AG04450 (cell line): ENCODE measurements around the gene AMZ2. TPM values are rescaled to one million over a fixed set of nuclear protein-coding genes. Genes with fewer than 3 reads are reported as not detected.
"Not testable (repeated sequence)": the region's sequence is repeated elsewhere in the genome, so short reads cannot be mapped to it uniquely, and the experiment has no call there.

ENCODE experiments used
- CTCF ChIA-PET: fragments of 300-600, 350-600 bp; formaldehyde crosslinking; extraction: SDS; loops from one replicate; lab custom pipeline; 2022; ENCODE audit warnings: antibody characterized with exemption, inconsistent platforms; lab: Charles Lee
- POLR2A ChIA-PET: fragments of 350-600 bp; formaldehyde crosslinking; extraction: SDS; loops from one replicate; lab custom pipeline; 2021; ENCODE audit warnings: antibody characterized with exemption, inconsistent platforms; lab: Yijun Ruan, JAX
- DNase-seq: peaks from one replicate; pipeline ENCODE4 v3.0.0-alpha.2; 2011; ENCODE audit warnings: low read depth, low spot score
- H3K27ac ChIP-seq: one replicate; pipeline ENCODE4 v1.5.1; 2012; ENCODE audit warnings: low read depth, low read length, control low read depth
- H3K27me3 ChIP-seq: one replicate; pipeline ENCODE4 v1.6.0; 2012; ENCODE audit warnings: low read length; ENCODE audit not compliant: control insufficient read depth, insufficient read depth
- H3K4me3 ChIP-seq: 2 replicates; pipeline ENCODE4 v1.5.1; 2011; ENCODE audit warnings: mild to moderate bottlenecking, low read depth, low read length, control low read depth
- H3K9me3 ChIP-seq: 2 replicates; pipeline ENCODE4 v1.5.1; 2012; ENCODE audit warnings: low read length; ENCODE audit not compliant: control insufficient read depth, insufficient read depth
- CTCF ChIP-seq: IDR thresholded peaks from 2 replicates; pipeline ENCODE4 v1.5.1; 2011; ENCODE audit warnings: low read depth, low read length, control low read depth, inconsistent platforms
- polyA plus RNA-seq: library from polyadenylated mRNA; depleted of rRNA; stranded (reverse); fragments of >200 nt; gene quantifications from 2 replicates; pipeline ENCODE4 v1.2.3, GENCODE V29; 2011

The AMZ2 gene
- polyA plus RNA-seq, 1 experiment = 112 TPM

- ChIA-PET POLR2A (no interaction called here), CTCF (interaction anchor here (0.6 to 1.4 kb wide), 3 partner anchors 53 to 178 kb away, joined by 3 to 6 read pairs (median 5); no protein-coding TSS in a partner anchor)
- DNase-seq = no peak
- H3K9me3 ChIP-seq = no peaks in the 10 kb centered on the region
- no peak for TF ChIP-seq CTCF
- no peaks in the 10 kb centered on the region for H3K27me3 ChIP-seq
- no peak overlapping the region for H3K27ac ChIP-seq
- no peak overlapping the region for H3K4me3 ChIP-seq
Observed at GRCh38 chr17:68257934-68258333, 10.1 kb downstream of the AMZ2 start.

- H3K4me3 ChIP-seq, H3K9me3 ChIP-seq, H3K27me3 ChIP-seq, POLR2A ChIA-PET, DNase-seq: not testable (repeated sequence)
- H3K27ac ChIP-seq = peak overlapping the region; percentile 39
- CTCF ChIA-PET = interaction anchor here (1.1 to 1.4 kb wide), 2 partner anchors 140 to 177 kb away, joined by 5 to 6 read pairs; no protein-coding TSS in a partner anchor
Observed at GRCh38 chr17:68258890-68259647, 11.2 kb downstream of the AMZ2 start.

GRCh38 chr17:68259648-68259951 lies 11.8 kb downstream of the AMZ2 start:
- H3K4me3 ChIP-seq, H3K27ac ChIP-seq, H3K9me3 ChIP-seq, H3K27me3 ChIP-seq, POLR2A ChIA-PET, DNase-seq: not testable (repeated sequence)
- CTCF ChIA-PET = interaction anchor here (1.4 kb wide), 1 partner anchor 177 kb away, joined by 6 read pairs; no protein-coding TSS in a partner anchor

GRCh38 chr17:68260051-68260762 lies 12.4 kb downstream of the AMZ2 start:
- no peak overlapping the region for H3K27ac ChIP-seq
- H3K4me3 ChIP-seq = no peak overlapping the region
- ChIA-PET POLR2A (no interaction called here), CTCF (no interaction called here)
- H3K27me3 ChIP-seq = no peaks in the 10 kb centered on the region
- TF ChIP-seq CTCF = no peak
- no peaks in the 10 kb centered on the region for H3K9me3 ChIP-seq
- DNase-seq = no peak

- ChIA-PET POLR2A (interaction anchor here (0.7 kb wide), 1 partner anchor 193 kb away, joined by 3 read pairs; no protein-coding TSS in a partner anchor), CTCF (interaction anchor here (0.6 to 5.2 kb wide), 17 partner anchors 10 to 253 kb away, joined by 3 to 72 read pairs (median 4); partner anchors contain the start of gene WIPI1)
- not testable (repeated sequence) for H3K27ac ChIP-seq, DNase-seq, H3K9me3 ChIP-seq, H3K27me3 ChIP-seq, H3K4me3 ChIP-seq
Observed at GRCh38 chr17:68262467-68262866, 14.6 kb downstream of the AMZ2 start.

- H3K27me3 ChIP-seq, DNase-seq, H3K27ac ChIP-seq, H3K9me3 ChIP-seq, H3K4me3 ChIP-seq: not testable (repeated sequence)
- ChIA-PET CTCF (interaction anchor here (1.0 to 5.2 kb wide), 18 partner anchors 11 to 254 kb away, joined by 3 to 72 read pairs (median 4); partner anchors contain the start of gene WIPI1), POLR2A (interaction anchor here (0.7 to 0.8 kb wide), 2 partner anchors 193 to 195 kb away, joined by 3 read pairs; partner anchors contain the start of gene WIPI1)
- peak; percentile 53 for TF ChIP-seq CTCF
Observed at GRCh38 chr17:68263101-68263681, 15.3 kb downstream of the AMZ2 start.

GRCh38 chr17:68265833-68266232 lies 18.0 kb downstream of the AMZ2 start:
- ChIA-PET CTCF (interaction anchor here (2.7 to 5.2 kb wide), 2 partner anchors 134 to 171 kb away, joined by 40 to 72 read pairs; no protein-coding TSS in a partner anchor), POLR2A (interaction anchor here (0.6 kb wide), 1 partner anchor 141 kb away, joined by 4 read pairs; no protein-coding TSS in a partner anchor)
- DNase-seq = not testable (repeated sequence)

More at GRCh38 chr17:68265833-68266232, 18.0 kb downstream of the AMZ2 start:
- H3K4me3 ChIP-seq, H3K9me3 ChIP-seq, H3K27me3 ChIP-seq, H3K27ac ChIP-seq: not testable (repeated sequence)
